Measurements from ENCODE around the gene OLFM2. TPM values are rescaled to one million over a fixed set of nuclear protein-coding genes. Genes with fewer than 3 reads are reported as not detected.

Gene OLFM2
- total and polyA plus RNA-seq, 9 of the 15 experiments (the other 6 are each of a cell fraction or from before 2014, with no cell fraction given): 0.10 to 0.33 (median 0.23) TPM; not detected in 4

GRCh38 chr19:9917321-9917720, 19.0 kb downstream of the OLFM2 start (continued):
- no peak for TF ChIP-seq MAFG (tag; conservative IDR thresholded peaks at IDR 0.05)
- TF ChIP-seq SAFB2 (IDR thresholded peaks at IDR 0.05; ENCODE audit: borderline replicate concordance, low read depth, low read length, severe bottlenecking): no peak
- TF ChIP-seq E4F1 (CRISPR knock-in tag; IDR thresholded peaks at IDR 0.05; ENCODE audit: borderline replicate concordance): no peak
- 0 out of 2 replicates have a peak, but pooled peaks have one; percentile 13 for TF ChIP-seq ETV1 (tag; conservative IDR thresholded peaks at IDR 0.05; ENCODE audit: low read depth)
- no peak for TF ChIP-seq PTRF (tag; IDR thresholded peaks at IDR 0.05)
- TF ChIP-seq SNIP1 (IDR thresholded peaks at IDR 0.05; ENCODE audit: low read depth): no peak
- TF ChIP-seq DPF2 (IDR thresholded peaks at IDR 0.05): no peak
- TF ChIP-seq SPI1 (IDR thresholded peaks at IDR 0.05; ENCODE audit: borderline replicate concordance, low read depth, low read length): peak; percentile 50; the same call in 1 of the 2 replicates
- peak; percentile 59 for TF ChIP-seq ASH1L (IDR thresholded peaks at IDR 0.05; ENCODE audit: borderline replicate concordance, low read depth, partially characterized antibody)
- peak; percentile 70 for TF ChIP-seq GABPA (tag; conservative IDR thresholded peaks at IDR 0.05; ENCODE audit: low read depth)
- peak; percentile 81 to 95 for TF ChIP-seq E2F6 (IDR thresholded peaks at IDR 0.05; ENCODE audit: borderline replicate concordance in 1 of 2, extremely low read depth in 1 of 2, insufficient read depth in 1 of 2, insufficient read length in 1 of 2, low read depth in 1 of 2, low read length in 1 of 2, poor library complexity in 1 of 2, severe bottlenecking in 1 of 2)
- TF ChIP-seq FOS (IDR thresholded peaks at IDR 0.05; ENCODE audit: extremely low read depth, insufficient read length): peak; percentile 45
